ENCODE data around the gene PAPPA.

- TF ChIP-seq CTCF (IDR thresholded peaks at IDR 0.05) = no peak
- no peak for TF ChIP-seq POLR2A (IDR thresholded peaks at IDR 0.05)
These were observed 56.0 kb downstream of the PAPPA start for GRCh38 chr9:116209414-116210116.

Data from adrenal gland (tissue), 5 donors.